Fibroblast of lung (primary cell): ENCODE results near the gene MAB21L4. TPM values are rescaled to one million over a fixed set of nuclear protein-coding genes. Genes with fewer than 3 reads are reported as not detected.

Experiments
- DNase-seq, 2 donors: peaks; one replicate each; pipeline versions ENCODE4 v3.0.0 to v3.0.0-alpha.2; 2010; ENCODE audit warnings: low read depth in 2 of 2
- H2AFZ ChIP-seq: 2 replicates; pipeline ENCODE4 v1.5.1; 2012; ENCODE audit warnings: low read length, control low read depth, inconsistent platforms
- H3K27ac ChIP-seq: 2 replicates; pipeline ENCODE4 v1.5.1; 2011; ENCODE audit warnings: low read length, control low read depth; ENCODE audit not compliant: insufficient read depth
- H3K27me3 ChIP-seq: 2 replicates; pipeline ENCODE4 v1.5.1; 2011; ENCODE audit warnings: mild to moderate bottlenecking, low read length; ENCODE audit not compliant: control insufficient read depth, insufficient read depth
- H3K36me3 ChIP-seq: 2 replicates; pipeline ENCODE4 v1.5.1; 2011; ENCODE audit warnings: low read length; ENCODE audit not compliant: control insufficient read depth, insufficient read depth
- H3K4me1 ChIP-seq: 2 replicates; pipeline ENCODE4 v1.5.1; 2011; ENCODE audit warnings: low read length; ENCODE audit not compliant: control insufficient read depth, insufficient read depth; ENCODE audit errors: extremely low read depth
- H3K4me2 ChIP-seq: 2 replicates; pipeline ENCODE4 v1.5.1; 2011; ENCODE audit warnings: low read length, control low read depth; ENCODE audit not compliant: insufficient read depth; ENCODE audit errors: extremely low read depth
- H3K4me3 ChIP-seq, 4 experiments: fragments of 200-600 bp in 1 of 4; sonication (generic) in 1 of 4; replicated peaks in 1 of 4; 2 replicates each; pipeline ENCODE4 v1.5.1; 2011 to 2016; ENCODE audit warnings: low read length in 4 of 4, low read depth in 3 of 4, mild to moderate bottlenecking in 3 of 4, control low read depth in 2 of 4, inconsistent platforms in 1 of 4, mixed read lengths in 1 of 4; ENCODE audit not compliant: insufficient read depth in 1 of 4; ENCODE audit errors: control extremely low read depth in 1 of 4
- H3K79me2 ChIP-seq: 2 replicates; pipeline ENCODE4 v1.5.1; 2012; ENCODE audit warnings: mild to moderate bottlenecking, low read length, inconsistent platforms; ENCODE audit not compliant: control insufficient read depth, insufficient read depth
- H3K9ac ChIP-seq: 2 replicates; pipeline ENCODE4 v1.5.1; 2011; ENCODE audit warnings: mild to moderate bottlenecking, low read length, control low read depth; ENCODE audit not compliant: insufficient read depth
- H3K9me3 ChIP-seq: 2 replicates; pipeline ENCODE4 v1.5.1; 2012; ENCODE audit warnings: low read depth, low read length; ENCODE audit not compliant: control insufficient read depth, insufficient read depth
- H4K20me1 ChIP-seq: 2 replicates; pipeline ENCODE4 v1.5.1; 2011; ENCODE audit warnings: low read length; ENCODE audit not compliant: control insufficient read depth, insufficient read depth; ENCODE audit errors: extremely low read depth
- EZH2 ChIP-seq: IDR thresholded peaks from 2 replicates; pipeline ENCODE4 v1.5.1; 2012; ENCODE audit warnings: low read length, control low read depth, mild to moderate bottlenecking; ENCODE audit errors: missing control alignments
- polyA plus RNA-seq, 2 donors: library from polyadenylated mRNA; depleted of rRNA in 1 of 2; stranded (reverse) in 1 of 2; unstranded in 1 of 2; fragments of >200 nt; gene quantifications; 2 replicates each; pipeline ENCODE4 v1.2.1, GENCODE V29; 2011 to 2012; ENCODE audit warnings: missing spikeins in 1 of 2
- total RNA-seq: library from RNA; depleted of rRNA; stranded (reverse); fragments of >200 nt; gene quantifications from 2 replicates; pipeline ENCODE4 v1.2.1, GENCODE V29; 2014
- TF ChIP-seq, protein P1 (sequence below), 2 donors: IDR thresholded peaks in 1 of 2; conservative IDR thresholded peaks in 1 of 2; 1 replicate in 1 of 2; 2 replicates in 1 of 2; pipeline ENCODE4 v1.5.1; 2011 to 2012; ENCODE audit warnings: low read length in 2 of 2, control low read depth in 1 of 2, inconsistent platforms in 1 of 2, low read depth in 1 of 2, mild to moderate bottlenecking in 1 of 2

MAB21L4 gene
- total and polyA plus RNA-seq, 2 donors (not counting 1 experiment from before 2014, with no cell fraction given): not detected

DNA sequence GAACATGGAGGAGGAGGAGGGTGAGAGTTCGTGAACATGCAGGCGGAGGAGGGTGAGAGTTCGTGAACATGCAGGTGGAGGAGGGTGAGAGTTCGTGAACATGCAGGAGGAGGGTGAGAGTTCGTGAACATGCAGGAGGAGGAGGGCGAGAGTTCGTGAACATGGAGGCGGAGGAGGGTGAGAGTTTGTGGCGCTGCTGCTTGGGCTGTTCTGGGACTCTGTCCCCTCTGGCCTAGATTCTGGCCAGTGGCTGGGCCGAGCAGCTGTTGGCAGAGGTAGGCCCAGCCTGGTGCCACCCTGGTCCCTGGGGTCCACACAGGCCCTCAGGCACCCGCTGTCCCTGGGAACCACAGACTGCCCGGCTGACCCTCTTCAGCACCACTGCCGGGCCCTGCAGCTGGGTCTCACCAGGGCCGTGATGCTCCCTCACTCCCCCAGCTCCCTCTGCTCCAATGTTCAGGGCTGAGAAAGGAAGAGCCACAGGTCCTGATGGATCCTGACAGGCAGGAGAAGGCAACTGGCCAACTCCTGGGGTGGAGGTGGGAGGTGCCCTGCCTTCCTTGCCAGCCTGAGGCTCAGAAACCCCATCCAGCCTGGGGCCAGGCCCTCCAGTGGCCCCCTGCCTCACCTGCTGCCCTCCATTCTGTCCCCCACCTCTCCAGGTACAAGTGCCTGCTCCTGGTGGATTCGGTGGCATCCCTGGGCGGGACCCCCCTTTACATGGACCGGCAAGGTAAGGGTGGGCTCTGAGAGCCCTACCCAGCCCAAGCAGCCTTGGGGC is 23.4 kb downstream of the MAB21L4 start:
- no peak overlapping the region for H3K9ac ChIP-seq
- H3K79me2 ChIP-seq: no peaks in the 10 kb centered on the region
- H2AFZ ChIP-seq: no peak overlapping the region
- H3K4me2 ChIP-seq: no peak overlapping the region
- H3K4me3 ChIP-seq: no peak overlapping the region
- TF ChIP-seq, protein P1, sequence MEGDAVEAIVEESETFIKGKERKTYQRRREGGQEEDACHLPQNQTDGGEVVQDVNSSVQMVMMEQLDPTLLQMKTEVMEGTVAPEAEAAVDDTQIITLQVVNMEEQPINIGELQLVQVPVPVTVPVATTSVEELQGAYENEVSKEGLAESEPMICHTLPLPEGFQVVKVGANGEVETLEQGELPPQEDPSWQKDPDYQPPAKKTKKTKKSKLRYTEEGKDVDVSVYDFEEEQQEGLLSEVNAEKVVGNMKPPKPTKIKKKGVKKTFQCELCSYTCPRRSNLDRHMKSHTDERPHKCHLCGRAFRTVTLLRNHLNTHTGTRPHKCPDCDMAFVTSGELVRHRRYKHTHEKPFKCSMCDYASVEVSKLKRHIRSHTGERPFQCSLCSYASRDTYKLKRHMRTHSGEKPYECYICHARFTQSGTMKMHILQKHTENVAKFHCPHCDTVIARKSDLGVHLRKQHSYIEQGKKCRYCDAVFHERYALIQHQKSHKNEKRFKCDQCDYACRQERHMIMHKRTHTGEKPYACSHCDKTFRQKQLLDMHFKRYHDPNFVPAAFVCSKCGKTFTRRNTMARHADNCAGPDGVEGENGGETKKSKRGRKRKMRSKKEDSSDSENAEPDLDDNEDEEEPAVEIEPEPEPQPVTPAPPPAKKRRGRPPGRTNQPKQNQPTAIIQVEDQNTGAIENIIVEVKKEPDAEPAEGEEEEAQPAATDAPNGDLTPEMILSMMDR (conservative IDR thresholded peaks at IDR 0.05 in 1 of 2, IDR thresholded peaks at IDR 0.05 in 1 of 2; ENCODE audit: low read depth in 1 of 2, low read length in 2 of 2): no peak
- TF ChIP-seq EZH2: no peak
- DNase-seq: no peak
- H3K27ac ChIP-seq: no peak overlapping the region
- H3K4me1 ChIP-seq: no peaks in the 10 kb centered on the region
- H3K36me3 ChIP-seq: no peaks in the 10 kb centered on the region
- H4K20me1 ChIP-seq: no peaks in the 10 kb centered on the region
- H3K27me3 ChIP-seq: peaks cover 4% of the 10 kb centered on the region
- no peaks in the 10 kb centered on the region for H3K9me3 ChIP-seq

DNA sequence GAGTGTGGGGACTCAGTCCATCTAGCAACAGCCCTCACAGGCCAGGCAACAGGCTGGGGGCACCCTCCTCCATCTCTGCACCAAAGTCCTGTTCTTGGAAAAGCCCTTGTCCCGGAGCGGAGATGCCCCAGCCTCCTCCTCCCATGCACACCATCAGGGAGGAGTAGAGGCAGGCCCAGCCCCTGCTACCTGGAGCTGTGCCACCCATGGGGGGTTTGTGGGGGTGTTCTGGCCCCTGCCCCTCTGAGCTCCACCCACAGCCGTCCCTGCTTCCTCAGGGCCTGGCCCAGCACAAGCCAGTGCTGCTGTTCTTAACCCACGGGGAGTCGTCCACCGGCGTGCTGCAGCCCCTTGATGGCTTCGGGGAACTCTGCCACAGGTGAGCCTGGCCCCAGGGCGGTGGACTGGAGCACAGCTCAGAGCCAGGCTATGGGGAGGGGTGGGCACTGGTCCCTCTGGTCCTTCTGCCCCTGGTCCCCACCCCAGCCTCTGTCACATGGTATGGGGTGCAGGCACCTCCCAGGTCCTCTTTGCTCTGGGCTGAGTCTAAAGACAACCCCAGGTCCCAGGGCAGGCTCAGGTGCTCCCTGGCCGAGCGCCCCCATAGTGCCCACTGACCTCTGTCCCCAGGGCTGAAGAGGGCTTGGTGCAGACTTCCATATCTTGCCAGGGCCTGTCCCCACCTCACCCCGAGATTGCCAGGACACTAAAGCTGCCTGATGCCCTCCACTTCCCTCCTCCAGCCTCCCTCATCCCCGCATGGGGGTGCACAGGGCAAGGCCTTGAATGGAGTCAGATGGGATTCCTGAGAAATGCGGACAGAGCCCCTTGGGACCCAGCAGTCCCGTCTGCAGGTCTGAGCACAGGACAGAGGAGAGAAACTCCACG is 24.6 kb downstream of the MAB21L4 start:
- peaks cover 4% of the 10 kb centered on the region for H3K27me3 ChIP-seq
- H3K4me2 ChIP-seq: no peak overlapping the region
- H3K79me2 ChIP-seq: no peaks in the 10 kb centered on the region
- H3K36me3 ChIP-seq: no peaks in the 10 kb centered on the region
- no peak overlapping the region for H3K9ac ChIP-seq
- H2AFZ ChIP-seq: no peak overlapping the region
- no peaks in the 10 kb centered on the region for H3K4me1 ChIP-seq
- TF ChIP-seq, protein P1 (conservative IDR thresholded peaks at IDR 0.05 in 1 of 2, IDR thresholded peaks at IDR 0.05 in 1 of 2; ENCODE audit: low read depth in 1 of 2, low read length in 2 of 2): no peak
- no peak for TF ChIP-seq EZH2
- no peak overlapping the region for H3K4me3 ChIP-seq
- no peaks in the 10 kb centered on the region for H3K9me3 ChIP-seq
- no peak overlapping the region for H3K27ac ChIP-seq
- no peaks in the 10 kb centered on the region for H4K20me1 ChIP-seq
- no peak for DNase-seq
